GM12878 (cell line): ENCODE data around the gene PRTN3. TPM values are rescaled to one million over a fixed set of nuclear protein-coding genes. Genes with fewer than 3 reads are reported as not detected.

Experiments
- ATAC-seq: fragments of 200-7000 bp; cut with Tn5 transposase; 3 replicates; pipeline ENCODE4 v1.9.1; 2020; ENCODE audit warnings: mild to moderate bottlenecking, moderate library complexity
- BruUV-seq: library from RNA; stranded (reverse); fragments of 400-500 nt; replicated peaks from 2 replicates; lab custom pipeline; 2021; lab: Mats Ljungman, UMichigan
- CTCF ChIA-PET: fragments of 300-600 bp; sonication (Branson Sonifier 250); formaldehyde crosslinking; extraction: SDS; loops from one replicate; lab custom pipeline; 2021; ENCODE audit warnings: inconsistent platforms; lab: Yijun Ruan, JAX
- POLR2A ChIA-PET: fragments of 350-600 bp; formaldehyde crosslinking; extraction: SDS; loops from one replicate; lab custom pipeline; 2021; ENCODE audit warnings: inconsistent platforms; lab: Charles Lee
- RAD21 ChIA-PET: fragments of 300-600 bp; sonication (Branson Sonifier 250); formaldehyde crosslinking; loops from one replicate; lab custom pipeline; 2023; ENCODE audit warnings: antibody characterized with exemption; ENCODE audit not compliant: unreplicated experiment; lab: Charles Lee
- SMC1A ChIA-PET: fragments of 300-600 bp; sonication (Branson Sonifier 250); formaldehyde crosslinking; loops from one replicate; lab custom pipeline; 2023; ENCODE audit not compliant: unreplicated experiment, uncharacterized antibody; lab: Charles Lee
- DNase-seq: peaks from one replicate; pipeline ENCODE4 v3.0.0-alpha.2; 2011; ENCODE audit warnings: low read depth, low spot score
- FAIRE-seq: peaks from 3 replicates; lab custom pipeline; 2011; peaks lifted over from hg19 to GRCh38; lab: Jason Lieb, UNC
- H2AFZ ChIP-seq: 2 replicates; pipeline ENCODE4 v1.6.0; 2011; ENCODE audit warnings: low read depth, low read length, control low read depth; ENCODE audit not compliant: control insufficient read depth
- H3K27ac ChIP-seq: 2 replicates; pipeline ENCODE4 v1.5.1; 2011; ENCODE audit warnings: control low read depth; ENCODE audit not compliant: control insufficient read depth, insufficient read depth
- H3K27me3 ChIP-seq, 2 experiments: replicated peaks in 1 of 2; 2 replicates each; pipeline versions ENCODE4 v1.6.0 to v1.6.1; 2011; ENCODE audit warnings: low read length in 1 of 2; ENCODE audit not compliant: control insufficient read depth in 2 of 2, insufficient read depth in 2 of 2
- H3K36me3 ChIP-seq, 2 experiments: 2 replicates each; pipeline ENCODE4 v1.5.1; 2011; ENCODE audit warnings: low read length in 1 of 2; ENCODE audit not compliant: control insufficient read depth in 2 of 2, insufficient read depth in 2 of 2
- H3K4me1 ChIP-seq: 2 replicates; pipeline ENCODE4 v1.6.1; 2011; ENCODE audit warnings: mild to moderate bottlenecking, low read length, moderate library complexity, mixed read lengths; ENCODE audit not compliant: control insufficient read depth, insufficient read depth
- H3K4me2 ChIP-seq: 2 replicates; pipeline ENCODE4 v1.6.0; 2011; ENCODE audit warnings: control low read depth; ENCODE audit not compliant: control insufficient read depth, insufficient read depth
- H3K4me3 ChIP-seq: fragments of 200-600 bp; sonication (generic); 2 replicates; pipeline ENCODE4 v1.5.1; 2016
- H3K79me2 ChIP-seq: 2 replicates; pipeline ENCODE4 v1.6.0; 2011; ENCODE audit warnings: low read length; ENCODE audit not compliant: control insufficient read depth, insufficient read depth
- H3K9ac ChIP-seq: 2 replicates; pipeline ENCODE4 v1.8.0; 2011; ENCODE audit warnings: low read length, control low read depth, mixed read lengths; ENCODE audit not compliant: control insufficient read depth, insufficient read depth
- H3K9me3 ChIP-seq: replicated peaks from 3 replicates; pipeline ENCODE4 v1.5.1; 2011; ENCODE audit warnings: mild to moderate bottlenecking, low read length; ENCODE audit not compliant: control insufficient read depth, insufficient read depth
- H4K20me1 ChIP-seq: 2 replicates; pipeline ENCODE4 v1.6.0; 2011; ENCODE audit not compliant: control insufficient read depth, insufficient read depth
- CTCF ChIP-seq, 3 experiments: IDR thresholded peaks in 2 of 3; conservative IDR thresholded peaks in 1 of 3; 2 replicates each; pipeline ENCODE4 v1.5.1; 2011; ENCODE audit warnings: low read depth in 3 of 3, low read length in 3 of 3, mild to moderate bottlenecking in 3 of 3, control low read depth in 2 of 3, moderate library complexity in 2 of 3, inconsistent platforms in 1 of 3, mixed read lengths in 1 of 3; ENCODE audit not compliant: control insufficient read depth in 2 of 3, insufficient read depth in 1 of 3; ENCODE audit errors: extremely low read depth in 1 of 3
- FOXM1 ChIP-seq: IDR thresholded peaks from 2 replicates; pipeline ENCODE4 v1.6.1; 2012; ENCODE audit warnings: low read depth, mild to moderate bottlenecking, inconsistent platforms, low read length, moderate library complexity
- GATAD2B ChIP-seq: fragments of 450-650 bp; conservative IDR thresholded peaks from 2 replicates; pipeline ENCODE4 v1.6.1; 2017; ENCODE audit warnings: low read depth, mild to moderate bottlenecking, moderate library complexity
- MEF2B ChIP-seq: fragments of 450-650 bp; IDR thresholded peaks from 2 replicates; pipeline ENCODE4 v1.6.1; 2018; ENCODE audit warnings: mild to moderate bottlenecking, moderate library complexity; ENCODE audit not compliant: partially characterized antibody, poor library complexity, severe bottlenecking
- NFYA ChIP-seq: IDR thresholded peaks from 2 replicates; pipeline ENCODE4 v1.6.1; 2011; ENCODE audit warnings: low read depth, mild to moderate bottlenecking, low read length, improper control_type of control experiment, borderline replicate concordance
- PAX5 ChIP-seq: IDR thresholded peaks from 2 replicates; pipeline ENCODE4 v1.6.1; 2011; ENCODE audit warnings: low read depth, low read length, borderline replicate concordance
- STAT1 ChIP-seq: fragments of 450-650 bp; conservative IDR thresholded peaks from 2 replicates; pipeline ENCODE4 v1.6.1; 2014; ENCODE audit warnings: antibody characterized with exemption, mild to moderate bottlenecking
- WGBS: methylation state at CpG from one replicate; pipeline ENCODE4 v1.1.6; 2016; ENCODE audit warnings: low lambda C conversion rate; ENCODE audit not compliant: insufficient replicate concordance, insufficient coverage; ENCODE audit errors: missing lambda C conversion rate; 5-methylcytosine and 5-hydroxymethylcytosine counted together
- in situ Hi-C: fragments of 300-500 bp; cut with MboI; formaldehyde crosslinking; loops from 9 replicates; pipeline ENCODE4 v1.14.3; 2018; ENCODE audit warnings: mixed read lengths
- intact Hi-C: fragments of 100-400 bp; cut with micrococcal nuclease; formaldehyde crosslinking; loops from one replicate; pipeline ENCODE4 v1.14.2; 2022; ENCODE audit not compliant: unreplicated experiment
- polyA plus RNA-seq, 11 experiments: library from polyadenylated mRNA; depleted of rRNA in 4 of 11; unstranded in 6 of 11; stranded (reverse) in 5 of 11; fragments of >200 nt; fragmentation: Nextera tagmentation in 4 of 11; fragmentation: Illumina TruSeq in 1 of 11; extraction: Ambion mirVana in 4 of 11; extraction: Trizol in 1 of 11; gene quantifications; 1 replicate in 1 of 11; 2 replicates in 10 of 11; pipeline versions ENCODE4 v1.2.1 to v1.2.3, GENCODE V29; 2011 to 2016; ENCODE audit warnings: inconsistent platforms in 2 of 11, missing spikeins in 2 of 11, low read depth in 1 of 11
- total RNA-seq, 4 experiments: library from RNA; depleted of rRNA in 3 of 4; stranded (reverse); fragments of >200 nt in 3 of 4; fragmentation: Illumina TruSeq in 1 of 4; extraction: Trizol in 1 of 4; gene quantifications; 2 replicates each; pipeline versions ENCODE4 v1.2.1 to v1.2.3, GENCODE V29; 2013 to 2021

PRTN3 gene
- total and polyA plus RNA-seq, 10 of the 15 experiments (the other 5 are each of a cell fraction or from before 2014, with no cell fraction given): 0.08 TPM; not detected in 9

- in situ Hi-C loops: loop anchor here (5.0 kb wide), 2 partner anchors 67 to 132 kb away; no protein-coding TSS in a partner anchor
- Histone ChIP-seq H3K9ac (no peak overlapping the region), H3K79me2 (no peaks in the 10 kb centered on the region), H2AFZ (no peak overlapping the region), H3K36me3 (no peaks in the 10 kb centered on the region), H3K9me3 (no peaks in the 10 kb centered on the region), H3K4me2 (no peak overlapping the region), H4K20me1 (no peaks in the 10 kb centered on the region), H3K4me3 (no peak overlapping the region), H3K4me1 (no peaks in the 10 kb centered on the region), H3K27me3 (no peaks in the 10 kb centered on the region; a peak in 1 of 4 replicates), H3K27ac (no peak overlapping the region)
- ATAC-seq (no peak), DNase-seq (no peak), FAIRE-seq (no peak)
- 55% methylated on average over 40 of the region's 40 CpGs for WGBS
- intact Hi-C loops: no loop called here
- ChIA-PET CTCF (interaction anchor here (0.7 to 2.2 kb wide), 5 partner anchors 8 to 129 kb away, joined by 3 to 8 read pairs (median 3); partner anchors contain the start of gene WDR18), POLR2A (no interaction called here), RAD21 (interaction anchor here (1.0 kb wide), 1 partner anchor 86 kb away, joined by 3 read pairs; no protein-coding TSS in a partner anchor), SMC1A (interaction anchor here (0.9 to 1.3 kb wide), 4 partner anchors 18 to 129 kb away, joined by 3 to 4 read pairs (median 3); partner anchors contain the start of gene WDR18)
- no TSS peak for BruUV-seq
- no peak for TF ChIP-seq MEF2B
- TF ChIP-seq FOXM1: no peak
- no peak for TF ChIP-seq STAT1
- no peak for TF ChIP-seq GATAD2B
- no peak for TF ChIP-seq NFYA
- TF ChIP-seq CTCF (IDR thresholded peaks at IDR 0.05 in 2 of 3, conservative IDR thresholded peaks at IDR 0.05 in 1 of 3; ENCODE audit: control insufficient read depth in 2 of 3, extremely low read depth in 1 of 3, insufficient read depth in 1 of 3, low read depth in 3 of 3, low read length in 3 of 3): no peak
- TF ChIP-seq PAX5: no peak
Observed at GRCh38 chr19:855566-856120, 14.8 kb downstream of the PRTN3 start.
